Mucosa of descending colon (tissue), 3 donors: ENCODE measurements around the gene OPN4. TPM values are rescaled to one million over a fixed set of nuclear protein-coding genes. Genes with fewer than 3 reads are reported as not detected.

Experiments used
- ATAC-seq: fragments of 200-7000 bp; cut with Tn5 transposase; one replicate; pipeline ENCODE4 v1.9.1; 2020; ENCODE audit warnings: mild to moderate bottlenecking, moderate library complexity
- DNase-seq, 3 donors: peaks; one replicate each; pipeline ENCODE4 v3.0.0-alpha.2; 2020
- H3K36me3 ChIP-seq: fragments of 200-600 bp; one replicate; pipeline ENCODE4 v1.8.0; 2021; ENCODE audit warnings: low read depth, mild to moderate bottlenecking
- H3K4me1 ChIP-seq: fragments of 200-600 bp; one replicate; pipeline ENCODE4 v1.8.0; 2021; ENCODE audit warnings: low read depth, mild to moderate bottlenecking
- H3K4me3 ChIP-seq: fragments of 200-600 bp; one replicate; pipeline ENCODE4 v1.8.0; 2021; ENCODE audit warnings: mild to moderate bottlenecking
- H3K9me3 ChIP-seq: fragments of 200-600 bp; one replicate; pipeline ENCODE4 v1.8.0; 2021; ENCODE audit warnings: mild to moderate bottlenecking
- intact Hi-C, 2 donors: fragments of 100-400 bp; cut with DNase I in 1 of 2; cut with micrococcal nuclease in 1 of 2; formaldehyde crosslinking; loops; one replicate each; pipeline versions ENCODE4 v1.11.0 to v1.11.1; 2022; cut with DNase I, micrococcal nuclease
- total RNA-seq, 3 donors: library from RNA; stranded (reverse); fragmentation: NEBNext Ultra II Directional in 2 of 3; extraction: Animal tissue kit (Norgen Biotek cat#: 25700) in 2 of 3; gene quantifications; one replicate each; pipeline versions ENCODE4 v1.2.1 to v1.2.4, GENCODE V29; 2021 to 2023
- TF ChIP-seq, protein P1 (sequence below): fragments of 200-600 bp; IDR thresholded peaks from one replicate; pipeline ENCODE4 v1.8.0; 2022; ENCODE audit warnings: antibody characterized with exemption, mild to moderate bottlenecking
- donor health status: DM: no; HTN: no; CAD: no; lungs with moderate emphysema.
- donor health status: DM: no; HTN: no; CAD: no.
- donor health status: DM: no; HTN: yes; CAD: no.

OPN4 gene
- total RNA-seq, 3 donors from 2014 or later: 0.20 TPM; not detected in 2

DNA sequence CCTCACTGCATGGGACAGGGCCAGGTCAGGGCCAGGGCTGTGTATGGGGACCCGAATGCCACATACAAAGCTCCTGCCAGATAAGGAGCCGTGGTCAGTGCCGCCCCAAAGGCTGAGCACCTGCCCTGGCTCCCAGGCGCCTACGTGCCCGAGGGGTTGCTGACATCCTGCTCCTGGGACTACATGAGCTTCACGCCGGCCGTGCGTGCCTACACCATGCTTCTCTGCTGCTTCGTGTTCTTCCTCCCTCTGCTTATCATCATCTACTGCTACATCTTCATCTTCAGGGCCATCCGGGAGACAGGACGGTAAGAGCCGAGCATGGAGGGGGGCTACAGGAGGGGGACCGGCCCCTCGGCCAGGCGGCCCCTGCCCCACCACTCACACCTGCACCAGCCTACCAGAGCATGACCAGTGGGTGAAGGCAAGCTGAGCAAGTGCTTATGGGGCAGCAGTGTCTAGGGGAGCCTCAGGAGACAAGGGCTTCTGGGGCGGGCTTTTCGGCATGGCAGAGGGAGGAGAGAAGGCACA is 4.9 kb downstream of the OPN4 start:
- Histone ChIP-seq H3K9me3 (no peaks in the 10 kb centered on the region), H3K4me1 (no peaks in the 10 kb centered on the region), H3K4me3 (no peak overlapping the region), H3K36me3 (no peaks in the 10 kb centered on the region)
- intact Hi-C loops: no loop called here
- DNase-seq: peak in 1 of 3 donors; percentile 14
- TF ChIP-seq, protein P1, sequence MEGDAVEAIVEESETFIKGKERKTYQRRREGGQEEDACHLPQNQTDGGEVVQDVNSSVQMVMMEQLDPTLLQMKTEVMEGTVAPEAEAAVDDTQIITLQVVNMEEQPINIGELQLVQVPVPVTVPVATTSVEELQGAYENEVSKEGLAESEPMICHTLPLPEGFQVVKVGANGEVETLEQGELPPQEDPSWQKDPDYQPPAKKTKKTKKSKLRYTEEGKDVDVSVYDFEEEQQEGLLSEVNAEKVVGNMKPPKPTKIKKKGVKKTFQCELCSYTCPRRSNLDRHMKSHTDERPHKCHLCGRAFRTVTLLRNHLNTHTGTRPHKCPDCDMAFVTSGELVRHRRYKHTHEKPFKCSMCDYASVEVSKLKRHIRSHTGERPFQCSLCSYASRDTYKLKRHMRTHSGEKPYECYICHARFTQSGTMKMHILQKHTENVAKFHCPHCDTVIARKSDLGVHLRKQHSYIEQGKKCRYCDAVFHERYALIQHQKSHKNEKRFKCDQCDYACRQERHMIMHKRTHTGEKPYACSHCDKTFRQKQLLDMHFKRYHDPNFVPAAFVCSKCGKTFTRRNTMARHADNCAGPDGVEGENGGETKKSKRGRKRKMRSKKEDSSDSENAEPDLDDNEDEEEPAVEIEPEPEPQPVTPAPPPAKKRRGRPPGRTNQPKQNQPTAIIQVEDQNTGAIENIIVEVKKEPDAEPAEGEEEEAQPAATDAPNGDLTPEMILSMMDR: no peak
- no peak for ATAC-seq

DNA sequence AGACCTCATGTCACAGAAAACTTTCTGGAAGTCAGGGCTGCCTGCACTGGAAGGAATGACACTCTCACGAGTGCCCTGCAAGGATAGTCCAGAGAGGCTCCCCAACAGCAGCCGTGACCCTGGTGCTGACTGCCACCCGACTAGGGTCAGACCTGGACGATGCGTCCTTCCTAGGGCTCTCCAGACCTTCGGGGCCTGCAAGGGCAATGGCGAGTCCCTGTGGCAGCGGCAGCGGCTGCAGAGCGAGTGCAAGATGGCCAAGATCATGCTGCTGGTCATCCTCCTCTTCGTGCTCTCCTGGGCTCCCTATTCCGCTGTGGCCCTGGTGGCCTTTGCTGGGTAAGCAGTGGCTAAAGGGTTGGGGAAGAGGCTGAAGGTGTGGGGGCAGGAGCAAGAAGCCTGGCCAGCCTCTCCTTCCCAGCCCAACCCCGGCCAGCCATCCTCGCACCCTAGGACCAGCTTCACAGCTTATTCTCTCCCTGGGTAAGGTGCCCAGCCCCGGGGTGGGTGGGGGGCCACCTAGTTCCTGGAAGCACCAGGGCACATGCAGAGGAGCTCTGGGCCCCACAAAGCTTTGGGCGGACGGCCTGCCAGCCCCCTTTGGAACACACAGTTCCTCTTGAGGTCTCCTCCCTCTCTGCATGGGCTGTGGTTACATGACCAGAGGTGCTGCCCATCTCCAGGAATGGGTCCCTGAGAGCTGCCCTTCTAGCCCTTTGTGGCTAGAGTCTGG is 5.5 kb downstream of the OPN4 start:
- ATAC-seq: no peak
- TF ChIP-seq, protein P1: no peak
- Histone ChIP-seq H3K36me3 (no peaks in the 10 kb centered on the region), H3K4me3 (no peak overlapping the region), H3K4me1 (no peaks in the 10 kb centered on the region), H3K9me3 (no peaks in the 10 kb centered on the region)
- intact Hi-C loops: no loop called here
- peak in 1 of 3 donors; percentile 13 for DNase-seq

DNA sequence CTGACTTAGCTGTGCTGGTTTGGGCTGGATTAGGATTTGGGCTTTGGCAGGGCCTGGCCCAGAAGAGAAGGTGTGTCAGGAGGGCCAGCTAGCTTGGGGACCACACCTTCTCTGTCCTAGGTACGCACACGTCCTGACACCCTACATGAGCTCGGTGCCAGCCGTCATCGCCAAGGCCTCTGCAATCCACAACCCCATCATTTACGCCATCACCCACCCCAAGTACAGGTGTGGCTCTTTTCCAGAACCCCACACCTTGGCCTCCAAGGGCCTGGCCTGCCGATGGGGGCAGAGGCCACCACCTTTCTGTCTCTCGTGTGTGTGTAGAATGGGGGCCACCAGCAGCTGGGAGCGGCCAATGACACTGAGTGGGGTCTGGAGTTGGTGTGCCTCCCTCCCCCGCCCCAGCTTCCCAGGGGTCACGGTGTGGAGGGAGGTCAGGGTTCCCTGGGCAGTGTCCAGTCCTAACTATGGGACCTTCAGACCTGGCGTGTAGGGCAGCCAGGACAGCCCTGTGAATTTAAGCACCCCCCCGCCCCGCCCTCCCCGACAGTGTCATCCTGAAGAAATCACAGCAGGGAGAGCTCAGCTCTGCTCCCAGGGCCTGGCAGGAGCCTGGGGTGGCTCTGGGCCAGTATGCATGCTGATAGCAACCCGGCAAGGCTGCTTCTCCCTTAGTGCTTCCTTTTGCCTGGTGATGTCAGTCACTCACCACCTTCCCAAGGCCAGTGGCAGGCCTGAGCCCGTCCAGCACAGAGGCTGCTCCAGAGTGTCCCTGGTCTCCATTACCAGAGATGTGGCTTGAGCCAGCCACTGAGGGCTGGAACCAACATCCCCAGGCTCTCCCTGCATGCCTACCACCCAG is 7.0 kb downstream of the OPN4 start:
- Histone ChIP-seq H3K4me1 (no peaks in the 10 kb centered on the region), H3K36me3 (no peaks in the 10 kb centered on the region), H3K4me3 (no peak overlapping the region), H3K9me3 (no peaks in the 10 kb centered on the region)
- DNase-seq (peak in 2 of 3 donors; percentile 23 to 36), ATAC-seq (no peak)
- TF ChIP-seq, protein P1: no peak
- intact Hi-C loops: no loop called here

DNA sequence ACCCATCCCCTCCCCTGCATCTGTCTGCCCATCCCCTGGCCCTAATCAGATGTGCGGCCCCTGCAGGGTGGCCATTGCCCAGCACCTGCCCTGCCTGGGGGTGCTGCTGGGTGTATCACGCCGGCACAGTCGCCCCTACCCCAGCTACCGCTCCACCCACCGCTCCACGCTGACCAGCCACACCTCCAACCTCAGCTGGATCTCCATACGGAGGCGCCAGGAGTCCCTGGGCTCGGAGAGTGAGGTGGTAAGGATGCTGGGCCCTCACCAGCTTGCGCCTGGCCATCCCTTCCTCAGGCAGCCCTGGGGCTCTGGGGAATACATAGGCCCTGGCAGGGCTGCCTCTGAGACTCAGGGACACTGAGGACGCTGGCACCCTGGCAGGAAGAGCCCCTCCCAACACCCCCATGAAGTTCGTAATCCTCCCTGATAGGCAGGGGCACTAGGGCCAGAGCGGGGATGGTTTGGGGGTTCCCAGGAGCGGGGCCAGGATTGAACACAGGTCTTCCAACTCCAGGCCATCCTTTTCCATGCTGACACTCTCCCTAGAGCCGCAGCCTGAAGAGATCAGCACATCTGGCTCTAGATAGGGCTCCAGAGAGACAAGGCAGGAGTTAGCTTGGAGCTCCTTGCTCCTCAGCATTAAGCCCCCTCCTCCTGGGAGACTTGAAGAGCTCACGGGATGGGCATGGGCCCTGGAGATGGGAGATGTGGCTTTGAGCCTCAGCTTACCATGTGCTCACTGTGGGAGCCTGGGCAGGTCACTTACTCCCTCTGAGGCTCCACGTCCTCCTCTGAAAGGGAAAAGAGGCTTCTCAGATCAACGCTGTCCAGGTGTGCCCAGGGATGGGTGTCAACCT is 8.1 kb downstream of the OPN4 start:
- ATAC-seq: no peak
- Histone ChIP-seq H3K9me3 (no peaks in the 10 kb centered on the region), H3K4me1 (no peaks in the 10 kb centered on the region), H3K36me3 (no peaks in the 10 kb centered on the region), H3K4me3 (no peak overlapping the region)
- peak in 1 of 3 donors; percentile 6 for DNase-seq
- TF ChIP-seq, protein P1: no peak
- intact Hi-C loops: no loop called here

DNA sequence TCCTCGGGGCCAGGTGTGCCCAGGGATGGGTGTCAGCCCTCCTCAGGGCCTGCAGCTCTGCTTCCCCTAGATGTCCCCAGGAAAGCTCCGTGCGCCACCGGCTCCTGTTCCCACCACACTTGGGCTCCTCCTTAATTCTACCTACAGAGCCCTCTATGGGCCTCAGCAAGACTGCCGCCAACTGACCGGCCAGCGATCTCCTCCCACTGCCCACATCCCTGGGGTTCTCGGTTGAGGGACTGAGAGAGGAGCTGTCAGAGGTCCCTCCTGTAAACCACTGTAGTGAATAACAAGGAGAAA is 8.6 kb downstream of the OPN4 start:
- Histone ChIP-seq H3K4me3 (no peak overlapping the region), H3K4me1 (no peaks in the 10 kb centered on the region), H3K36me3 (no peaks in the 10 kb centered on the region), H3K9me3 (no peaks in the 10 kb centered on the region)
- intact Hi-C loops: no loop called here
- no peak for ATAC-seq
- TF ChIP-seq, protein P1: no peak
- DNase-seq: peak in 1 of 3 donors; percentile 11
